Tibial nerve (tissue), 4 donors: ENCODE data around the gene ATOH8.
"Not testable (repeated sequence)": the region's sequence is repeated elsewhere in the genome, so short reads cannot be mapped to it uniquely, and the experiment has no call there.

ENCODE experiments used
- EP300 ChIP-seq, 2 donors: sonication (generic); formaldehyde crosslinking; IDR thresholded peaks; one replicate each; pipeline ENCODE4 v1.6.1; 2017; ENCODE audit warnings: antibody characterized with exemption in 2 of 2, mild to moderate bottlenecking in 1 of 2
- POLR2A ChIP-seq, 2 donors: fragments of 450-650 bp; IDR thresholded peaks; one replicate each; pipeline ENCODE4 v1.6.1; 2017; ENCODE audit warnings: antibody characterized with exemption in 2 of 2, mild to moderate bottlenecking in 2 of 2, moderate library complexity in 2 of 2
- TF ChIP-seq, protein P1 (sequence below), 5 experiments: fragments of 200-600 bp in 3 of 5; fragments of 450-650 bp in 2 of 5; sonication (generic) in 3 of 5; IDR thresholded peaks; one replicate each; pipeline ENCODE4 v1.5.1; 2016 to 2019; ENCODE audit warnings: antibody characterized with exemption in 5 of 5, mild to moderate bottlenecking in 3 of 5, moderate library complexity in 2 of 5

DNA sequence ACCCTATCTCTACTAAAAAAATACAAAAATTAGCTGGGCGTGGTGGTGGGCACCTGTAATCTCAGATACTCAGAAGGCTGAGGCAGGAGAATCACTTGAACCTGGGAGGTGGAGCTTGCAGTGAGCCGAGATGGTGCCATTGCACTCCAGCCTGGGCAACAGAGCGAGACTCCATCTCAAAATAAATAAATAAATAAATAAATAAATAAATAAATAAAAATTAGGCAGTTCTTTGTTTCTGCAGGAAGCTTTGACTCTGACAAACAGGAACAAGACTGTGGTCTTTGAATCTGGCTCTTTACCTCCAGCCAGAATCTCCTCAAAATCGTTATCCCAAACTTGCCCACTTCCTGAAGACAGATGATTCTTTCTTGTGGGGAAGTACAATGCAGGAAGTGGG is 75.6 kb downstream of the ATOH8 start:
- TF ChIP-seq, protein P1, sequence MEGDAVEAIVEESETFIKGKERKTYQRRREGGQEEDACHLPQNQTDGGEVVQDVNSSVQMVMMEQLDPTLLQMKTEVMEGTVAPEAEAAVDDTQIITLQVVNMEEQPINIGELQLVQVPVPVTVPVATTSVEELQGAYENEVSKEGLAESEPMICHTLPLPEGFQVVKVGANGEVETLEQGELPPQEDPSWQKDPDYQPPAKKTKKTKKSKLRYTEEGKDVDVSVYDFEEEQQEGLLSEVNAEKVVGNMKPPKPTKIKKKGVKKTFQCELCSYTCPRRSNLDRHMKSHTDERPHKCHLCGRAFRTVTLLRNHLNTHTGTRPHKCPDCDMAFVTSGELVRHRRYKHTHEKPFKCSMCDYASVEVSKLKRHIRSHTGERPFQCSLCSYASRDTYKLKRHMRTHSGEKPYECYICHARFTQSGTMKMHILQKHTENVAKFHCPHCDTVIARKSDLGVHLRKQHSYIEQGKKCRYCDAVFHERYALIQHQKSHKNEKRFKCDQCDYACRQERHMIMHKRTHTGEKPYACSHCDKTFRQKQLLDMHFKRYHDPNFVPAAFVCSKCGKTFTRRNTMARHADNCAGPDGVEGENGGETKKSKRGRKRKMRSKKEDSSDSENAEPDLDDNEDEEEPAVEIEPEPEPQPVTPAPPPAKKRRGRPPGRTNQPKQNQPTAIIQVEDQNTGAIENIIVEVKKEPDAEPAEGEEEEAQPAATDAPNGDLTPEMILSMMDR (IDR thresholded peaks at IDR 0.05), result not testable (repeated sequence)
- TF ChIP-seq POLR2A, EP300 (IDR thresholded peaks at IDR 0.05): not testable (repeated sequence)
